Activated CD4-positive, CD25-positive, alpha-beta regulatory T cell treated with anti-CD3 and anti-CD28 coated beads, Interleukin-2, amount 50 U/mL, for 72 hours (primary cell): ENCODE results near the gene METTL24.

Source experiments
- DNase-seq: peaks from one replicate; pipeline ENCODE4 v3.0.0; 2021

Gene METTL24

GRCh38 chr6:110357664-110358552 lies at the start of gene METTL24:
Gene METTL24 (minus strand): TSS chr6:110358349. CDS start chr6:110358272, 77 bp downstream.
- DNase-seq = no peak

- DNase-seq = no peak
These were observed 46.5 kb upstream of the METTL24 start for GRCh38 chr6:110404607-110405006.

GRCh38 chr6:110401585-110402176 lies 43.5 kb upstream of the METTL24 start:
- DNase-seq = no peak

DNA sequence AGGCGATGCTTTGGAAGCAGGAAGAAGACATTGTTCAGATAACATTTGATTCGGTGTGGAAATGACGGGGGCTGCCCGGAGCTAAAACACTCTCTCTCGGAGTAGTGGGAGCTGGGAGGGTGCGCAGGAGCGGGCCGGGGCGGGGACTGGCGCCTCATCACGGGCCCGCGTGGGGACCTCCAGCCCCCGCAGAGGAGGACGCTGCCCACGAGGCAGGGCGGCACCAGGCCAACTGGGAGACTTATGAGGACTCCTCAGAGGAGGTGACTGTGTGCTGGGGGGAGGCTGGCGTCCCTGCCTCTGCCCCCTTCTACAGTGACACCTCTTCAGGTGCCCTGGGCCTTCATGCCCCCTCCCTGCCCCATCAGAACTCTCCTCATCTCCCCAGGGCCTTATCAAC lies 42.1 kb upstream of the METTL24 start:
- DNase-seq = no peak

- DNase-seq = no peak
These were observed 41.3 kb upstream of the METTL24 start for GRCh38 chr6:110399219-110400071.

DNA sequence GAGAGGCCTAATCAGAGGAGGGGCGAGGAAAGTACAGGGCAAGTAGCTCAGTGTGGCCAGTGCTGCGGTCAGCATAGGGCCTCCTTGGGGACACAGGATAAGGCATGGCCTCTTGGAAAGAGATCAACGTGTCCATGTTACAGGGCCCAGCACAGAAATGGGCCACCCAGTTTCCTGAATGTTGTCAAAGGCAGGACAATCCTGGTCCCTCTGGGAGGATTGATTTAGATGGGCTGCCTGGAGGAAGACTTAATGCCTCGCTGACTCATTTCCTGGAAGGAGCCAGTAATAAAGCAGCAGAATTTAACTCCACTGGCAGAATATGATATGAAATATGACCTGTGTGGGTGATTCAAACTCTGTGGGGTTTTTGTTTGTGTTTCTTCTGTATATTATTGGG lies 40.6 kb upstream of the METTL24 start:
- no peak for DNase-seq

DNA sequence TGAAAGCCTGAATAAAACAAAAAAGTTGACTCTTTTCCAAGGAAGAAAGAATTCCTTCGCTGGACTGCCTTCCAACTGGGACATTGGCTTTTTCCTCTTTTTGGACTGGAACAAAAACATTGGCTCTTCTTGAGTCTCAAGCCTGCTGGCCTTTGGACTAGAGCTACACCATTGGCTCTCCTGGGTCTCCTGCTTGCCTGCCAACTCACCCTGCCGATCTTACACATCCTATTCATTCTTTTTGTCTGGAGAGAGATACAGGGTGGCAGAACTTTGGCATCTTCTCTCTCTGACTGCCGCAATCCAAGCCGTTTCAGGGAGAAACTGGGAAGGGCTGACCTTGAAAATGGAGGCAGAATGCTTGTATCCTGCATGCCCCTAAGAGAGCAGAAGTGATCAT lies 37.1 kb upstream of the METTL24 start:
- DNase-seq = no peak

- no peak for DNase-seq
These were observed 36.3 kb upstream of the METTL24 start for GRCh38 chr6:110394409-110394808.

DNA sequence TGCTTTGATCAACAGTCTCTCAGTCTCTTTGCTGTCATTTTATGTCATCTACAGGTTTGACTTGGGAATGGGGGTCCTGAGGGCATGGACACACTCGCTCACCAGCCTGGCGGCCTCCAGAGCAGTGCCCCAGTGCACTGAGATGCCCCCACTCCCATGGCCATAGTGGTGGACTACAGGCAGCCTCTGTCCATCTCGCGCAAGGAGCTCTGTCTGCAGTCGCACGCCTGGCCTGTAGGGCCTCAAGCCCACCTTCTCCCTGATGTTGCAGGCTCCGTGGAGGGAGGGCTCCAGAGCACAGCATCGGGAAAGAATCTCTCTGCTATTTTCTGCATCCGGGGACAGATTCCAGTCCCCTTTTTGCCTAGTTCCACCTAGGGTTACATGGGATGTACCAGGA lies 34.6 kb upstream of the METTL24 start:
- DNase-seq = no peak

DNA sequence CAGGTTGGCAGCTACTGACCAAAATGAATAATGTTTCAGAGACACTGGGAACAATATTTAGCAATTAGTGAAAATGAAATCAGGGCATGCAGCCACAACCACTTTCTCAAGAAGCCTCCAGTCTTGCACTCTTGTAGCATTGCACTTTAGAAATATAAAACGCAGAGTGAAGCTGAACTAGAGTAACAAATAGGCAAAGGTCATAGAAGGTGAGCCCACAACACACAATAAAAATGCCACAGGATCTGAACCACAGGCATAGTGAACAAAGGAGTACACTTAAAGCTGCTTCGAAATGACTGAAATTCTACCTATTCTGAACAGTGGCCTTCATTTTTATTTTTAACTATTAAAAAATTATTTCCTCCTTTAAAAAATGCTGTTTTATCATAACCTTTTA lies 32.3 kb upstream of the METTL24 start:
- DNase-seq = no peak

DNA sequence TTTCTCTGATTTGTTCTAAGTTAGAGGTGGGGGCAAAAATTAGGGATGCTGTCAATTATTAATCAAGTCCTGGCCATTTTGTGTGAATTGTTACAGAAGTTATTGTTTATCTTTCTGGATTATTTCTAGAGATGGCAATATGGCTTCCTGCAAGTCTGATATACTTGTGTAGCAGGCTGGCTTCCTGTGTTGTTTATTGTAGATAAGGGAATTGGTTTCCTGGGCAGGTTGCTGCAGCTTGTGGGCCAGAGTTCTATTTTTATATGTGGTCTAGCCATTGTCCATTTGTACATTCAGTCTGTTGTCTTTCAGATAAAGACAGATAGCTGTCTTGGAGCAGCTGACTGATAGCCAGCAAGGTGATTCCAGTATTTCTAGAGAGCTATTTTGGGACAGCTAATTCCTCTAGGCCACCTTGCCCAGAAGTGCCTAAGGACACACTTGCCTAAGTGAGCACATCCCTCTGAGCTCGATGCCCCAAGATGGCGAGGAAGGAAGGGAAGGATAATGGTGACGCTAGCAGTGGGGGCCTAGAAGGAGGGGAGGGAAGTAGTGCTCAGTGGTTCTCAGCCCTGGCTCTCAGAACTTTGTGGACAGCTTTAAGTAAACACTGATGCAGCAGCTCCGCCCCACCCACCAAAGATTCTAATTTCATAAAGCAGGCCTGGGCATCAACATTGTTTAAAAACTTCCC lies 31.7 kb upstream of the METTL24 start:
- DNase-seq = no peak

GRCh38 chr6:110387986-110388385 lies 29.8 kb upstream of the METTL24 start:
- DNase-seq = no peak

- DNase-seq = no peak
These were observed 27.3 kb upstream of the METTL24 start for GRCh38 chr6:110385458-110385863.

DNA sequence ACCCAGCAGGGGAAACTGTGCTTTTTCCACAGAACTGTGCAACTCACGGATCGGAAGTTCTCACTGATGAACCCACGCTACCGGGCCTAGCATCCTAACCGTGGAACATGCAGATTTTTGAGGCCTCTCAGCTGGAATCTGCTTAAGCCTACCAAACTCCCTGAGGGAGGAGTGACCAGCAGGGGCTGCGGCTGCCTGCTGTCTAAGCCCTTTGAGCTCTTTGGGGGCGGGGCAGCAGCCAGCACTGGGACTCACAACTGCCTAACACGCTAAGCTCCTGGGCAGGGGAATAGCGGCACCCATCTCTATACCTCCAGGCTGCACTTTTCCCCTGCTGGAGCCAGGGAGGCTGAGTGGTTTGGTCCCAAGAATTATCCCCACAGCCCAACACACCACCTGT lies 20.4 kb upstream of the METTL24 start:
- no peak for DNase-seq

DNA sequence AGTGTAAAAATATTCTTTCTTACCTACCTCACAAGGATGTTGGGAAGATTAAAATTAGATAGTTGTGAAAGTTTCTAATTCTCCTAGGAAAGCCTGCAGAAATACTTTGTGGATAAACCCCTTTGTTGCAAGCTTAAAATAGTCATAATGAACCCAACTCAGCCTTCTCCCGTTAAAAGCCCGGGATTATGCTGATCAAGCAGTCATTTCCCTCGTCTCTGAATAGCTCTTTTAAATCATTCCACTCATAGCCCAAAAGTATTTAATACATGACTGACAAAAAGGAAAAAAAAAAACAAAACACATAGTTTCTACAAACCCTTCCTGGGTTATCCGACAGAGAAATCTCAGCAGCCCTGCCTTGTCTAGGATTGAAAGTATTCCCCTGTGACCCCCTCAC lies 10.9 kb upstream of the METTL24 start:
- DNase-seq = no peak

- no peak for DNase-seq
These were observed 10.1 kb upstream of the METTL24 start for GRCh38 chr6:110368284-110368683.

GRCh38 chr6:110367825-110368224 lies 9.7 kb upstream of the METTL24 start:
- no peak for DNase-seq

DNA sequence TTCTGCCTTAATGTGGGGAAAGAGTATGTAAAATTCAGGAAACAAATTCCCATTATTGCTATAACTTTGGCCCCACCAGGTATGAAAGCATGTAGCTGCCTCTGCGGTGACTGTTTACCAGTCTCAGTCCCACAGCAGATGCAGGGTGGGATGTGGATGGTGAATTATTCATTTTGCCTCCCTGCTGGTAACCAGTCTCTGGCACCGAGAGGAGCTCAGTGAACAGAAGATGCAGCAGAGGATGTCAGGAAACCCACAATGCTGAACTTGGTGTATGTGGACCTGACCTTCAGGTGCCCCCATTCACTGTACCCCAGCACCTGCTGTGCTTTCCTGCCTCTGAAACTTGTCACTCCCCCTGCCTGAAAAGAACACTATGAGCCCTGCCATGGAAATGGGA lies 8.8 kb upstream of the METTL24 start:
- no peak for DNase-seq

DNA sequence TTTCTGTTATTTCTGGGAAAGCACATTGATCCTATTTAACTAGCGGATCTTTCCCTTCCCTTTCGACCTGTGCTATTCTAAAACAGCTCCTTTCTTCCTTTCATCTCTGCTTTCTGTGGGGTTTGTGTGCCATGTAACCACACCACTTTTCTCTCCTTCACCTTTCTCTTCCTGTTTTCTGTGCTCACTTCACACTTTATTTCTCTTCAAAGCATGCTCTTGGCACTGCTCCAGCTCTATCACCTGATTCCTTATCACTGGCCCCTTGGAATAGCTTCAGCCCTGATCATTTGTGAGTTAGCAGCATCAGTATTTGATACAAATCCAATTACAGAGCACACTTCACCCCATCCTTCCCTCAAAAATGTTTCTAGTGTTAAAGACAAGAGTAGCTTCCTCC lies 8.1 kb upstream of the METTL24 start:
- DNase-seq = no peak

- no peak for DNase-seq
These were observed 6.4 kb upstream of the METTL24 start for GRCh38 chr6:110364364-110365105.

DNA sequence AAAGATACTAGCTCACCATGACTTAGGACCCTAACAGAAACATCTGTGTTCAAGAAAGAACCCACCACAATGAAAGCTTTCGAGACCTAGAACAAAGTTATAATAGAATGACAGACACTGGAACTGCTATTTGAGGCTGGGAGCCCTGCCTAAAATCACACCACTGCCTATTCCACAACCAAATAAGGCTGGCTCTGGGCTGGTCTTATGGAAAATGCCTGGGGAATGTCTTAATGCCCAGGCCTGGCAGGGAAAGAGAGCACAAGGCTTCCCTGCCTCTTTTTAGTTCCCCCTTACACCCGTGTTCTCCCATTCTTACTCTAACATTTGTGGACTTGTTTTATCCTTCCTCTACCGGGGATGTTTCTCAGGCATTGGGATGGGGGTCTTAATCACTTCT lies 5.6 kb upstream of the METTL24 start:
- DNase-seq = no peak

DNA sequence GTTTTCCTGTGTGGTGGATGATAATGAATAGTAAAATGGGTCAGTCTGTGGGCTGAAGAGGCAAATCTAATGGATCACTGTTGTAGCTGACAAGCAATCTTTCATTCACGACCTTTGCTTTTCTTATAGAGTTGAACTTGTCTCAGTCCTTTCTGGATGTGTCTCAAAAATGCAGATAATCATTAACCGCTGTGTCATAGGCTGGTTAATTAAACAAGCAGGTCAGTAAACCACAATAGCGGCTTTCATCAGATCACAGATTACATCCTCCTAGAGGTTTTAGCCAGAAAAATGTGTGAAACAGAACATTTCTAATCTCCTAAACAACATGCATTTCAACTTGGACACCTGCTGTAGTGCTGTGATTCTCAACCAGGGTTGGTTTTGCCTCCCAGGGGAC lies 2.5 kb upstream of the METTL24 start:
- DNase-seq = no peak
